CD4-positive, alpha-beta T cell treated with Interleukin-17A for 4 hours (primary cell): ENCODE measurements around the gene MBD2.
"Not testable (repeated sequence)": the region's sequence is repeated elsewhere in the genome, so short reads cannot be mapped to it uniquely, and the experiment has no call there.

ENCODE experiments used
- DNase-seq: peaks from one replicate; pipeline ENCODE4 v3.0.0-alpha.2; 2020; ENCODE audit warnings: mixed read lengths

Gene MBD2

GRCh38 chr18:54224379-54225014, at the start of gene MBD2:
MBD2 (minus strand) TSS chr18:54224669; CDS start chr18:54224559, 110 bp downstream.
- DNase-seq = peak; percentile 96

- DNase-seq = peak; percentile 59
Observed at GRCh38 chr18:54269893-54270844, 45.7 kb upstream of the MBD2 start.

DNA sequence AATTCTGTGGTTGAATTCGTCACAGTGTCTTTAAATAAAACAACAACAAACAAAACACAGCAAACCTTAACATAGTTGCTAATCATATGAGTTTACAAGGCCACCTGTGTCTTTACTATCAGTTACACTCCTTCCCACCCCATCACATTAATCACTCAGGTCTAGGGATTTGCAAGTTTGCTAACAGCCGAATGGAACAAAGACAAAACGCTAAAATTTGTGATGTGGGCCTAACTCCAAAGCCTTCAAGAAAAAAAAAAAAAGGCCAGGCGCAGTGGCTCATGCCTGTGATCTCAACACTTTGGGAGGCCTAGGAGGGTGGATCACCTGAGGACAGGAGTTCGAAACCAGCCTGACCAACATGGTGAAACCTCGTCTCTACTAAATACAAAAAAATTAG, 44.3 kb upstream of the MBD2 start:
- no peak for DNase-seq

DNA sequence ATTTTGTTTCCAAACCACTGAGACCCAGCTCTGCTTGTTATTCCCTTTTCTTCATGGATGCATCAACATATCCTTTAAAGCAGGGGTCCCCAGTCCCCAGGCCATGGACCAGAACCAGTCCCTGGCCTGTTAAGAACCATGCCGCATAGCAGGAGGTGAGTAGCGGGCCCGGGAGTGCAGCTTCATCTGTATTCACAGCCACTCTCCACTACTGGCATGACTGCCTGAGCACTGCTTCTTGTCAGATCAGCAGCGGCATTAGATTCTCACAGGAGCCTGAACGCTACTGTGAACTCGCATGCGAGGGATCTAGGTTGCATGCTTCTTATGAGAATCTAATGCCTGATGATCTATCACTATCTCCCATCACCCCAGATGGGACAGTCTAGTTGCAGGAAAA, 43.2 kb upstream of the MBD2 start:
- DNase-seq = no peak

GRCh38 chr18:54263904-54264336, 39.5 kb upstream of the MBD2 start:
- no peak for DNase-seq

GRCh38 chr18:54261894-54262293, 37.4 kb upstream of the MBD2 start:
- no peak for DNase-seq

DNA sequence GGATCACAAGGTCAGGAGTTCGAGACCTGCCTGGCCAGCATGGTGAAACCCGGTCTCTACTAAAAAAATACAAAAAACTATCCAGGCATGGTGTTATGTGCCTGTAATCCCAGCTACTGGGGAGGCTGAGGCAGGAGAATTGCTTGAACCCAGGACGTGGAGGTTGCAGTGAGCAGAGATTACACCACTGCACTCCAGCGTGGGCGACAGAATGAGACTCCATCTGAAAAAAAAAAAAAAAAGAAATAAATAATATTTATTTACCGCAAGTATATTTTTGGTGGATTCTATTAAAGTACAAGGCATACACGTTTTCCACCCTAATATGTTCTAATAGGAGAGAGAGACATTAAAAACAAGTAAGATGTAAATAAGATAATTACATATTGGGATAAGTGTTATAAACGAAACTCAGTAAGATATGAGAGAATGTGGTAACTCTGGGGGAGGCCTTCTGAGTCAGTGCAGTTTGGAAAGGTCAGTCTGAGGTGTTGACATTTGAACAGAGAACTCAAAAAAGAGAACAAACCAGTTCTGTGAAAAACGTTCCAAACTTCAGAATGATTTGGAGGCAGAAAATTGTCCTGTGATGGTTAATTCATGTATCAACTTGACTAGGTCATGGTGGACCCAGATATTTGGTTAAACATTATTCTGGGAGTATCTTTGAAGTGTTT, 36.1 kb upstream of the MBD2 start:
- DNase-seq = no peak

- not testable (repeated sequence) for DNase-seq
Observed at GRCh38 chr18:54257818-54258217, 33.3 kb upstream of the MBD2 start.

GRCh38 chr18:54257015-54257414, 32.5 kb upstream of the MBD2 start:
- no peak for DNase-seq

DNA sequence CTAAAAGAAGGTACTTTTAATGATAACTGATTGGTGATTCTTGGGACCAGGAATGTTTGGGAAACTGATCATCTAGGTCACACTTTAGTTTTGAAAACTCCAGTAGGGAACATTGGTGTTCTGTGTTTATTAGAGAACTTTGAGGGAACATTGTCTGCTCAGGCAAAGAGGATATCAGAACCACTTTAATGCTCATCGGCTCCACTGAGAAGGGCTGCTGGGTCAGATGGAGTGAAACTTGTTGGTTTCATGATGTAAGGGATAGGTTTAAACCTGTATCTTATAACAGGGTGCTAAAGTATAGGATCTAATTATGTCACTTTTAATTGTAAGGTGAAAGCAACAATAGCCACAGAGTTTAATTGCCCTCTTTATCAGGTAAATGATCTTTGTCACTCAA, 30.7 kb upstream of the MBD2 start:
- DNase-seq = no peak

DNA sequence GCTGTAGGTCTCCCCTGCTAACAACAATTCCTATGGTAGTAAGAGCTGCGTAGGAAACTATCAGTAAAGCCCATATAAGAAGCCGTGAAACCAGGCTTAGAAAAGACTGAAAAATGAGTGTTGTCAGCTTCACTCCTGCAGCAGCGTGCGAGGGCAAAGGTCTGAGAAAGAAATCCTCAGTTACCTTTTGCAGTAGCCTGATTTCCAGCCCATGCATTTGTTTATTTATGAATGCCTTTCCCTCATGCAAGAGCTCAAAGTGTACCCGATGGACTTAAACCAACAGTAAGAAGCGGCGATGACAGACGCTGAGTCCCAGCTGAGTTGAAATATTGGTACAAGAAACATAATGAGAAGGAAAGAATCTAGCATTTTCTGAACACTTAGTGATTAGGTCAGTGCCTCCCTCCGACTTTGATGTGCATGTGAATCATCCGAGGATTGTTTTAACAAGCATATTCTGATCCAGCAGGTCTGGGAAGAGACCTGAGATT, 29.8 kb upstream of the MBD2 start:
- no peak for DNase-seq

- no peak for DNase-seq
Observed at GRCh38 chr18:54251606-54252390, 27.3 kb upstream of the MBD2 start.

DNA sequence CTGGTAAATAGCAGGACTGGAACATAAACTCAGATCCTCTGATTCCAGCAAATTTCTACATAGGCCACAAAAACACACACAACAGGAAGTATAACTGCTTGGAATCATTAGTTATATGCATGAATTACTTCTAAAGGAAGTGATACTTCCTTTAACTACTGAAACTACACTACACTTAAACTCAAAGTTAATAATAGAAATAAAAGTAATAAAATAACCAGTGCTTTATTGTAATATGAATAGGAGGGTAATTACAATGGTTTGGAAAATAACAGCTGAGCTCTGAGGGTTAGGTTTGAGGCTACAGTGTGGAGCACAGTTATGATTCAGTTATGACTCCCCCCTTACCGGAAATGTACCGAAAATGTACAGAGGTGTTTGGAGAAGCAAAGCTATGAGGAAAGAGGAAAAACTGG, 26.4 kb upstream of the MBD2 start:
- DNase-seq = no peak

DNA sequence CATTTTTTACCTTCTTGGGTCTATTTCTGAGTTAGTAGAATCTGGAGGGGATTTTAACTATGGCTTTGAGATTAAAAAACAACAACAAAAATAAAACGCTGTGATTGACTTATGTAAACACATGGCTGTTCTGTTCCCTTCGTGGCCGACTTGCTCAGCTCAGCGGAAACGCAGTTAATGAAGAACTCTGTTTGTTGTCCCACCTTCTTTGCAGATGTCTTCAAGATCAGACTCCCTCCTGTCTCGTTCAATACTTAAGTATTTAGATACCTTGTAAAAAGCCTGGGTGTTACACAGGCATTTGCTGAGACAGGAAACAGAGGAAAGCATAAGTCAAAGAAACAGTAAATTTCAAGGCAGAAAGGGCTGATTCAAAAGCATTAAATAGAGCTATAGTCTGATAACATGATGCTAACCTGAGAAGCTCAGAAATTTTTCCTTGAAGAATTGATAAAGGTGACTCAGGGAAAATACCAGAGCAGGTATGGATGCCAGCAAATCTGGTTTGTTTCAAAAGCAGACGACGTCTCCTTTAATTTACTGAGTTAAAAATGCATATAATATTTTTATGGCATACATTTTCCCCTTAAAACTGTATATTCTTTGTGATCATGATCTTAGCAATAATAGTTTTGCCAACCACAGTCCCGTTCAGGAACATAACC, 23.2 kb upstream of the MBD2 start:
- peak; percentile 10 for DNase-seq

GRCh38 chr18:54242327-54242726, 17.9 kb upstream of the MBD2 start:
- DNase-seq = no peak

GRCh38 chr18:54241483-54241882, 17.0 kb upstream of the MBD2 start:
- no peak for DNase-seq

DNA sequence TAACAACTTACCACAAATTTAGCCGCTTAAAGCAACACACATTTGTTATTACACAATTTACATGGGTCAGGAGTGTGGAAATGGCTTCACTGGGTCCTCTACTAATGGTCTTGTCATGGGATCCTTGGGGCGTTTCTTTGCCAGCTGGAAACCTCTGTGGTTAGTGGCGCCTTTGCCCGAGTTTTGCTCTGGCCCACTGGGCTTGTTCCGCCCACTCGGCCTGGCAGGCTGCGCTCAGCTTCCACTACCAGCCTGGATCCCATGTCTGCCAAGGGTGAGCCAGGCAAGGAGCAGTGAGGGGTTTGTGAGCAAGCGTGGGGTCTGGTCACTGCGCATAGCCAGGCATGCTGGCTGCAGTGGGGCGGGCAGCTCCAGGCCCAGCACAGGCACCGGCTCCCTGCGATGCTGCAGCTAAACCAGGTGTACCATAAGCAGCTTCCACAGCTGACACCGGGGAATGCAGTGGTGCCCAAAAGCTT, 16.2 kb upstream of the MBD2 start:
- DNase-seq = no peak

- no peak for DNase-seq
Observed at GRCh38 chr18:54239601-54240000, 15.1 kb upstream of the MBD2 start.

DNA sequence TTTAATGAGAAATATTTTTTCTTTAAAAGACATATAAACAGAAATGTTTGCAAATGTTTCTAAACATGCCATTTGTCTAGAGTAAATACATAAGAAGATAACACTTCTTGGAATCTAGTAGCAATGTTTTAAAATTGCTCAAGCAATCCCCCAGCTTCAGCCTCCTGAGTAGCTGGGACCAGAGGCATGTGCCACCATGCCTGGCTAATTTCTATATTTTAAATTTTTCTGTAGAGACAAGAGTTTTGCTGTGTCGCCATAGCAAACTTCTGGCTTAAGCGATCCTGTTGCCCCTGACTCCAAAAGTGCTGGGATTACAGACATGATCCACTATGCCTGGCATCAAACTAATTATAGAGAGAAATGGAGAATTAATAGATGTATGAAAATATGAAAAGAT, 14.6 kb upstream of the MBD2 start:
- no peak for DNase-seq

DNA sequence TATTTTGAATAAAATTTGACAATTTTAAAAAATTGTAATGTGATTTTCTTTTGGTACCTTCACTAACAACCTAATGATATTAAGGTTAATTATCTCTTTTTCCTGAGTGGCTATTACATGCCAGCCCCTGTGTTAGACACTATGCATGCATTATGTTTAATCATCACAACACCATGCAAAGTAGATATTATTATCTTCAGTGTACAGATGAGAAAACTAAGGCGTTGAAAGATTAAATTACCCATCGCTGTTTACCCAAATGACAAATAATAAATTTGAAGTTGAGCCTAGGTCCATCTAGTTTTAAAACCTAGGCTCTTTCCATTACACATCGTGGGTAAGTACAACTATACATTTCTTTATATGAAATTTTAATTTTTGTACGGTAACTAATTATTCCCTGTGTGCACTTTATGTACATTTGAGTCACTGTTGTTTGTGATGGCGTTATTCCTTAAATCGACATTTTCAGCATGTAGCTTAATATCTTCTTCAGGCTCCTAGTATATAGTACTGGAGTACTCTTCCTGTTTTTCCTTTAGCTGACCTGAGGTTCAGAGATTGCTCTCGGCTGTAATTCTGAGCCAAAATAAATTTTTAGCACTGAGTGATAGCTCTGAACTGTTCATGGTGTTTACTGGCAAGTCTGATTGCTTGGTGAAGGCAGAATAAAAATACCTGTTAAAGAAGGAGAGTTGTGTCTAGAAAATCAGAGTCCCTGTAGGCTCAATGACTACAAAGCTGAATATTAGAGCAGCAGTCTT, 13.9 kb upstream of the MBD2 start:
- no peak for DNase-seq

DNA sequence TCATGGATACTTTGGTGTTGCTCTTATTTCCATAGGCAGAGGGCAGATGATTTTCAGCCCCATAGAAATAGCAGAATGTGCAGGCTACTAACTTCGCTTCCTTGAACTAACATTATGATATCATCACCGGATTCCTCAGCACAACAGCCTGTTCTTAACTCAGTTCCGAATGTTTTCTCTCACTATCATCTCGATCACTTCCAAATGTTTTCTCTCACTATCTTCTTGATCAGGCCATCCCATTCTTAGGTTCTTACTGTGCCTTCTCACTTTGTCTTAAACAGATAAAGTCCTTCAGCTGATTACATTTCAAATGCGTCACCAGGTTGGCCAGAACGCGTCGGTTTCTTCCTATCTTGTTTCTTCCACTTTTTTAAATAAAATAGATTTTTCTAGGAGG, 11.4 kb upstream of the MBD2 start:
- no peak for DNase-seq
